Esophagus muscularis mucosa (tissue), 4 donors: ENCODE data around the gene ODF2. TPM values are rescaled to one million over a fixed set of nuclear protein-coding genes. Genes with fewer than 3 reads are reported as not detected.

Source experiments
- DNase-seq: peaks from one replicate; pipeline ENCODE4 v3.0.0-alpha.2; 2017; ENCODE audit errors: extremely low spot score
- H3K27ac ChIP-seq, 4 donors: fragments of 200-600 bp; sonication (generic); replicated peaks in 1 of 4; 1 replicate in 3 of 4; 2 replicates in 1 of 4; pipeline ENCODE4 v1.5.1; 2016 to 2019; ENCODE audit warnings: mild to moderate bottlenecking in 1 of 4
- H3K27me3 ChIP-seq, 4 donors: fragments of 200-600 bp; sonication (generic); one replicate each; pipeline versions ENCODE4 v1.5.1 to v1.6.0; 2016 to 2019
- H3K36me3 ChIP-seq, 4 donors: fragments of 200-600 bp; sonication (generic); one replicate each; pipeline ENCODE4 v1.5.1; 2016 to 2019
- H3K4me1 ChIP-seq, 4 donors: fragments of 200-600 bp; sonication (generic); one replicate each; pipeline ENCODE4 v1.5.1; 2016 to 2019
- H3K4me3 ChIP-seq, 4 donors: fragments of 200-600 bp; sonication (generic); 1 replicate in 2 of 4; 2 replicates in 2 of 4; pipeline ENCODE4 v1.5.1; 2016 to 2019; ENCODE audit warnings: mild to moderate bottlenecking in 4 of 4, moderate library complexity in 1 of 4
- H3K9me3 ChIP-seq, 4 donors: fragments of 200-600 bp; sonication (generic); 1 replicate in 3 of 4; 2 replicates in 1 of 4; pipeline ENCODE4 v1.5.1; 2016 to 2019
- CTCF ChIP-seq, 3 experiments: fragments of 200-600 bp in 2 of 3; fragments of 450-650 bp in 1 of 3; sonication (generic) in 2 of 3; IDR thresholded peaks; one replicate each; pipeline ENCODE4 v1.5.1; 2017 to 2019; ENCODE audit warnings: antibody characterized with exemption in 3 of 3, mild to moderate bottlenecking in 2 of 3, moderate library complexity in 1 of 3
- EP300 ChIP-seq: sonication (generic); formaldehyde crosslinking; IDR thresholded peaks from one replicate; pipeline ENCODE4 v1.6.1; 2017; ENCODE audit warnings: antibody characterized with exemption
- POLR2A ChIP-seq: fragments of 450-650 bp; IDR thresholded peaks from one replicate; pipeline ENCODE4 v1.6.1; 2017; ENCODE audit warnings: antibody characterized with exemption, moderate library complexity, mild to moderate bottlenecking, low read depth
- POLR2AphosphoS5 ChIP-seq, 2 donors: sonication (generic); formaldehyde crosslinking; IDR thresholded peaks; one replicate each; pipeline ENCODE4 v1.6.1; 2017; ENCODE audit warnings: antibody characterized with exemption in 2 of 2
- WGBS: methylation state at CpG from one replicate; pipeline ENCODE4 v1.1.5; 2018; 5-methylcytosine and 5-hydroxymethylcytosine counted together
- intact Hi-C: fragments of 100-400 bp; cut with DNase I; formaldehyde crosslinking; loops from one replicate; pipeline ENCODE4 v1.15.1; 2023
- total RNA-seq, 4 donors: library from RNA; depleted of rRNA; stranded (reverse); fragments of >200 nt; gene quantifications; one replicate each; pipeline versions ENCODE4 v1.1.0 to v1.2.1, GENCODE V29; 2016

Gene ODF2
- total RNA-seq, 4 donors from 2014 or later: 18.1 to 34.3 (median 23.0) TPM

GRCh38 chr9:128424268-128424780 is 31.5 kb upstream of the ODF2 start:
- TF ChIP-seq POLR2AphosphoS5 (IDR thresholded peaks at IDR 0.05) (no peak), POLR2A (no peak), EP300 (no peak), CTCF (IDR thresholded peaks at IDR 0.05) (no peak)
- intact Hi-C loops: no loop called here
- DNase-seq: no peak
- Histone ChIP-seq H3K27me3 (no peaks in the 10 kb centered on the region), H3K4me3 (no peak overlapping the region), H3K27ac (no peak overlapping the region), H3K9me3 (no peaks in the 10 kb centered on the region), H3K36me3 (peaks cover 0 to 61% (median 17%) of the 10 kb centered on the region in 4 donors), H3K4me1 (peaks cover 9 to 23% (median 22%) of the 10 kb centered on the region in 4 donors)
- WGBS: 95% methylated on average over 15 of the region's 15 CpGs

GRCh38 chr9:128428644-128429512 is 26.9 kb upstream of the ODF2 start:
- Histone ChIP-seq H3K36me3 (peaks cover 0 to 83% (median 19%) of the 10 kb centered on the region in 4 donors), H3K27me3 (no peaks in the 10 kb centered on the region), H3K27ac (no peak overlapping the region), H3K4me3 (no peak overlapping the region), H3K9me3 (no peaks in the 10 kb centered on the region), H3K4me1 (no peaks in the 10 kb centered on the region)
- no peak for DNase-seq
- 81% methylated on average over 11 of the region's 22 CpGs for WGBS
- intact Hi-C loops: no loop called here
- TF ChIP-seq POLR2AphosphoS5 (IDR thresholded peaks at IDR 0.05) (no peak), POLR2A (no peak)

GRCh38 chr9:128429513-128430086 is 26.2 kb upstream of the ODF2 start:
- no peaks in the 10 kb centered on the region for H3K4me1 ChIP-seq
- no peaks in the 10 kb centered on the region for H3K9me3 ChIP-seq
- WGBS: 86% methylated on average over 13 of the region's 13 CpGs
- TF ChIP-seq POLR2AphosphoS5 (IDR thresholded peaks at IDR 0.05) (no peak), POLR2A (no peak)
- H3K27me3 ChIP-seq: no peaks in the 10 kb centered on the region
- no peak for DNase-seq
- H3K27ac ChIP-seq: no peak overlapping the region
- peaks cover 0 to 76% (median 19%) of the 10 kb centered on the region in 4 donors for H3K36me3 ChIP-seq
- no peak overlapping the region for H3K4me3 ChIP-seq
- intact Hi-C loops: no loop called here

GRCh38 chr9:128431207-128431606 is 24.6 kb upstream of the ODF2 start:
- H3K9me3 ChIP-seq: no peaks in the 10 kb centered on the region
- H3K36me3 ChIP-seq: peaks cover 0 to 71% (median 20%) of the 10 kb centered on the region in 4 donors
- 96% methylated on average over 6 of the region's 8 CpGs for WGBS

GRCh38 chr9:128434340-128434739 is 21.5 kb upstream of the ODF2 start:
- intact Hi-C loops: no loop called here
- DNase-seq: no peak
- WGBS: no CpG with 5 or more reads among the region's 17 CpGs
- Histone ChIP-seq H3K4me1 (peaks cover 6 to 10% (median 10%) of the 10 kb centered on the region in 4 donors), H3K4me3 (no peak overlapping the region), H3K36me3 (peaks cover 0 to 49% (median 16%) of the 10 kb centered on the region in 4 donors), H3K9me3 (no peaks in the 10 kb centered on the region), H3K27ac (no peak overlapping the region), H3K27me3 (no peaks in the 10 kb centered on the region)
- no peak for TF ChIP-seq POLR2AphosphoS5 (IDR thresholded peaks at IDR 0.05)
- TF ChIP-seq EP300: no peak
- no peak for TF ChIP-seq CTCF (IDR thresholded peaks at IDR 0.05)
- TF ChIP-seq POLR2A: no peak

More at GRCh38 chr9:128431207-128431606, 24.6 kb upstream of the ODF2 start:
- Histone ChIP-seq H3K4me3 (no peak overlapping the region), H3K27me3 (no peaks in the 10 kb centered on the region), H3K27ac (no peak overlapping the region), H3K4me1 (no peaks in the 10 kb centered on the region)
- intact Hi-C loops: no loop called here
- TF ChIP-seq EP300 (no peak), CTCF (IDR thresholded peaks at IDR 0.05) (no peak), POLR2AphosphoS5 (IDR thresholded peaks at IDR 0.05) (no peak), POLR2A (no peak)
- DNase-seq: no peak
